ENCODE results near the gene ALX4.

DNA sequence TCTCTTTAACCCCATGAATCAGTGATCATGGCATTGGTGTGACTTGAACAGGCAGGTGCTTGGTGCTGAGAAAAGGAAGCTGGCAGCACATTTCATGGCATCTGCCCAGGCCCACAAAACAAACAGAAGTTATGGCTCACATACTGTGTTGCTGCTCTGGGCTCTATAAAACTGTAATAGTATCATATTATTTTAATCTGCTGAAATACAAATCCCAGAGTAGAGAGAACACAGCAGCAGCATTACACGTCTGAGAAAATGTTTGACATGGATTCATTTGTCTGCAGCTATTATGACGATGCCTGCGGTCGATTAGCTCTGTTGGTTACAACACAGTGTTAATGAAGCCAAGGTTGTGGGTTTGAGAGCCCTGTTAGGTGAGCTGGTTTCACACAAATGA lies 80.8 kb downstream of the ALX4 start:
- TF ChIP-seq EZH2 (IDR thresholded peaks at IDR 0.05; ENCODE audit: borderline replicate concordance, insufficient read depth, low read depth, low read length, poor library complexity, severe bottlenecking), result no peak
- no peak for TF ChIP-seq CTCF (IDR thresholded peaks at IDR 0.05)
